ENCODE results near the gene VIPR2.

DNA sequence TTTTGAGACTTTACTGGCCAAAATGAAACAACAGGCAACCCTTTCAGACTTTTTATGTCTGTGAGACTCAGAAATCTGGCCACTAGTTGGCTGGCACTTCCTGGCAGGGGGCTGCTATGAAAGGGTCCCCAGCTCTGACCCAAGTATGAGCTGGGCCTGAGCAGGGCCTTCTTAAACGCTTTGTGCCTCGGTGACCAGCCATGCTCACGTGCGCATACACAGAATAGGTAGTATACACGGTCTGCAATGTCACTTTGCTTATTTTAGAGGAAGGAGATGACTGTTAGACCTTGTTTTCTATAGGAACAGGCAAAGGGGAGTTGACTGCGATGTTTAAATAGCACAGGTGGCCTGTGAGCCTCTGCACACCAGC, 129.6 kb downstream of the VIPR2 start:
- TF ChIP-seq, protein P1, sequence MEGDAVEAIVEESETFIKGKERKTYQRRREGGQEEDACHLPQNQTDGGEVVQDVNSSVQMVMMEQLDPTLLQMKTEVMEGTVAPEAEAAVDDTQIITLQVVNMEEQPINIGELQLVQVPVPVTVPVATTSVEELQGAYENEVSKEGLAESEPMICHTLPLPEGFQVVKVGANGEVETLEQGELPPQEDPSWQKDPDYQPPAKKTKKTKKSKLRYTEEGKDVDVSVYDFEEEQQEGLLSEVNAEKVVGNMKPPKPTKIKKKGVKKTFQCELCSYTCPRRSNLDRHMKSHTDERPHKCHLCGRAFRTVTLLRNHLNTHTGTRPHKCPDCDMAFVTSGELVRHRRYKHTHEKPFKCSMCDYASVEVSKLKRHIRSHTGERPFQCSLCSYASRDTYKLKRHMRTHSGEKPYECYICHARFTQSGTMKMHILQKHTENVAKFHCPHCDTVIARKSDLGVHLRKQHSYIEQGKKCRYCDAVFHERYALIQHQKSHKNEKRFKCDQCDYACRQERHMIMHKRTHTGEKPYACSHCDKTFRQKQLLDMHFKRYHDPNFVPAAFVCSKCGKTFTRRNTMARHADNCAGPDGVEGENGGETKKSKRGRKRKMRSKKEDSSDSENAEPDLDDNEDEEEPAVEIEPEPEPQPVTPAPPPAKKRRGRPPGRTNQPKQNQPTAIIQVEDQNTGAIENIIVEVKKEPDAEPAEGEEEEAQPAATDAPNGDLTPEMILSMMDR (IDR thresholded peaks at IDR 0.05): no peak
- no peak for TF ChIP-seq POLR2A (IDR thresholded peaks at IDR 0.05)
